DND-41 (cell line): ENCODE measurements around the gene NUP50.

ENCODE experiments used
- ATAC-seq: fragments of 200-7000 bp; cut with Tn5 transposase; 3 replicates; pipeline ENCODE4 v1.9.1; 2021; ENCODE audit warnings: low read depth; ENCODE audit not compliant: insufficient read depth
- DNase-seq: peaks from one replicate; pipeline ENCODE4 v3.0.0-alpha.2; 2020
- H2AFZ ChIP-seq: 2 replicates; pipeline ENCODE4 v1.6.0; 2012; ENCODE audit warnings: low read depth, low read length
- H3K27ac ChIP-seq: 2 replicates; pipeline ENCODE4 v1.5.1; 2012; ENCODE audit warnings: low read length, inconsistent platforms
- H3K27me3 ChIP-seq: fragments of 200-600 bp; sonication (generic); 2 replicates; pipeline ENCODE4 v1.6.0; 2012; ENCODE audit warnings: low read length, mild to moderate bottlenecking, inconsistent platforms; ENCODE audit not compliant: insufficient read depth, poor library complexity
- H3K36me3 ChIP-seq: 2 replicates; pipeline ENCODE4 v1.5.1; 2012; ENCODE audit warnings: low read length, inconsistent platforms; ENCODE audit not compliant: insufficient read depth
- H3K4me1 ChIP-seq: 2 replicates; pipeline ENCODE4 v1.5.1; 2012; ENCODE audit warnings: mild to moderate bottlenecking, low read length; ENCODE audit not compliant: insufficient read depth
- H3K4me2 ChIP-seq: 2 replicates; pipeline ENCODE4 v1.6.0; 2012; ENCODE audit warnings: mild to moderate bottlenecking, moderate library complexity, low read length, inconsistent platforms; ENCODE audit not compliant: insufficient read depth
- H3K4me3 ChIP-seq, 2 experiments: fragments of 200-600 bp in 1 of 2; shearing (Covaris generic) in 1 of 2; 2 replicates each; pipeline ENCODE4 v1.5.1; 2012 to 2016; ENCODE audit warnings: inconsistent platforms in 2 of 2, low read length in 2 of 2, mild to moderate bottlenecking in 2 of 2, low read depth in 1 of 2, moderate library complexity in 1 of 2
- H3K79me2 ChIP-seq: 2 replicates; pipeline ENCODE4 v1.6.0; 2012; ENCODE audit warnings: low read length, inconsistent platforms; ENCODE audit not compliant: insufficient read depth
- H3K9ac ChIP-seq: 2 replicates; pipeline ENCODE4 v1.6.0; 2012; ENCODE audit warnings: low read depth, mild to moderate bottlenecking, inconsistent platforms, low read length, moderate library complexity
- H3K9me3 ChIP-seq: 2 replicates; pipeline ENCODE4 v1.5.1; 2012; ENCODE audit warnings: low read length, moderate library complexity, mild to moderate bottlenecking, inconsistent platforms; ENCODE audit not compliant: insufficient read depth, severe bottlenecking
- H4K20me1 ChIP-seq: 2 replicates; pipeline ENCODE4 v1.6.0; 2012; ENCODE audit warnings: low read length; ENCODE audit not compliant: insufficient read depth
- CTCF ChIP-seq: IDR thresholded peaks from 2 replicates; pipeline ENCODE4 v1.5.1; 2012; ENCODE audit warnings: borderline replicate concordance, low read length, moderate library complexity, mild to moderate bottlenecking; ENCODE audit not compliant: poor library complexity, severe bottlenecking; ENCODE audit errors: extremely low read depth
- EZH2 ChIP-seq: IDR thresholded peaks from 3 replicates; pipeline ENCODE4 v1.6.1; 2012; ENCODE audit warnings: borderline replicate concordance, low read depth, mild to moderate bottlenecking, moderate library complexity, low read length, inconsistent platforms; ENCODE audit not compliant: severe bottlenecking

NUP50 gene

GRCh38 chr22:45204819-45205218 is 41.1 kb downstream of the NUP50 start:
- Histone ChIP-seq H2AFZ (no peak overlapping the region), H3K9me3 (no peaks in the 10 kb centered on the region), H3K27me3 (no peaks in the 10 kb centered on the region), H4K20me1 (peaks cover 20% of the 10 kb centered on the region), H3K9ac (no peak overlapping the region), H3K79me2 (no peaks in the 10 kb centered on the region), H3K4me2 (no peak overlapping the region), H3K36me3 (peaks cover 28% of the 10 kb centered on the region), H3K4me1 (no peaks in the 10 kb centered on the region), H3K4me3 (no peak overlapping the region), H3K27ac (no peak overlapping the region)
- no peak for ATAC-seq
- no peak for DNase-seq
- TF ChIP-seq CTCF (no peak), EZH2 (no peak)

GRCh38 chr22:45205276-45205925 is 41.7 kb downstream of the NUP50 start:
- no peak overlapping the region for H3K27ac ChIP-seq
- no peak overlapping the region for H3K4me3 ChIP-seq
- H4K20me1 ChIP-seq = peaks cover 21% of the 10 kb centered on the region
- ATAC-seq (no peak), DNase-seq (no peak)
- H2AFZ ChIP-seq = no peak overlapping the region
- H3K79me2 ChIP-seq = no peaks in the 10 kb centered on the region
- H3K9me3 ChIP-seq = no peaks in the 10 kb centered on the region
- TF ChIP-seq EZH2 = no peak
- no peak for TF ChIP-seq CTCF
- H3K9ac ChIP-seq = no peak overlapping the region
- peaks cover 23% of the 10 kb centered on the region for H3K36me3 ChIP-seq
- H3K4me1 ChIP-seq = no peaks in the 10 kb centered on the region
- no peaks in the 10 kb centered on the region for H3K27me3 ChIP-seq
- no peak overlapping the region for H3K4me2 ChIP-seq

GRCh38 chr22:45206233-45206632 is 42.5 kb downstream of the NUP50 start:
- Histone ChIP-seq H2AFZ (no peak overlapping the region), H3K9ac (no peak overlapping the region), H3K27ac (no peak overlapping the region), H3K4me3 (no peak overlapping the region), H3K27me3 (no peaks in the 10 kb centered on the region), H4K20me1 (peaks cover 19% of the 10 kb centered on the region), H3K4me2 (no peak overlapping the region), H3K79me2 (no peaks in the 10 kb centered on the region), H3K4me1 (no peaks in the 10 kb centered on the region), H3K36me3 (peaks cover 20% of the 10 kb centered on the region), H3K9me3 (no peaks in the 10 kb centered on the region)
- TF ChIP-seq EZH2 (no peak), CTCF (no peak)
- ATAC-seq = no peak
- no peak for DNase-seq
